BLaER1 treated with 17β-estradiol and CSF1 and Interleukin-3, amounts not matched to agents 10 nM and 100 nM (cell line): ENCODE results near the gene APBB1IP.

ENCODE experiments used
- H3K27ac ChIP-seq, 11 experiments: shearing (Covaris generic); formaldehyde crosslinking; 2 replicates each; pipeline ENCODE4 v1.8.1; 2022
- H3K27me3 ChIP-seq, 11 experiments: shearing (Covaris generic); formaldehyde crosslinking; 2 replicates each; pipeline ENCODE4 v1.8.1; 2022
- H3K36me3 ChIP-seq, 11 experiments: shearing (Covaris generic); formaldehyde crosslinking; 2 replicates each; pipeline ENCODE4 v1.8.1; 2022
- H3K4me1 ChIP-seq, 10 experiments: shearing (Covaris generic); formaldehyde crosslinking; 2 replicates each; pipeline ENCODE4 v1.8.1; 2022
- H3K4me2 ChIP-seq, 11 experiments: shearing (Covaris generic); formaldehyde crosslinking; 2 replicates each; pipeline ENCODE4 v1.8.1; 2022
- H3K4me3 ChIP-seq, 10 experiments: shearing (Covaris generic); formaldehyde crosslinking; 2 replicates each; pipeline ENCODE4 v1.8.1; 2022
- H3K9ac ChIP-seq, 11 experiments: shearing (Covaris generic); formaldehyde crosslinking; 2 replicates each; pipeline ENCODE4 v1.8.1; 2022
- H3K9me3 ChIP-seq, 11 experiments: shearing (Covaris generic); formaldehyde crosslinking; replicated peaks in 1 of 11; 2 replicates each; pipeline ENCODE4 v1.8.1; 2022
- H4K20me1 ChIP-seq, 11 experiments: shearing (Covaris generic); formaldehyde crosslinking; 2 replicates each; pipeline ENCODE4 v1.8.1; 2022
- Cebpa-rat ChIP-seq, 11 experiments: shearing (Covaris generic); IDR thresholded peaks; 2 replicates each; pipeline ENCODE4 v1.8.1; 2022

The APBB1IP gene

DNA sequence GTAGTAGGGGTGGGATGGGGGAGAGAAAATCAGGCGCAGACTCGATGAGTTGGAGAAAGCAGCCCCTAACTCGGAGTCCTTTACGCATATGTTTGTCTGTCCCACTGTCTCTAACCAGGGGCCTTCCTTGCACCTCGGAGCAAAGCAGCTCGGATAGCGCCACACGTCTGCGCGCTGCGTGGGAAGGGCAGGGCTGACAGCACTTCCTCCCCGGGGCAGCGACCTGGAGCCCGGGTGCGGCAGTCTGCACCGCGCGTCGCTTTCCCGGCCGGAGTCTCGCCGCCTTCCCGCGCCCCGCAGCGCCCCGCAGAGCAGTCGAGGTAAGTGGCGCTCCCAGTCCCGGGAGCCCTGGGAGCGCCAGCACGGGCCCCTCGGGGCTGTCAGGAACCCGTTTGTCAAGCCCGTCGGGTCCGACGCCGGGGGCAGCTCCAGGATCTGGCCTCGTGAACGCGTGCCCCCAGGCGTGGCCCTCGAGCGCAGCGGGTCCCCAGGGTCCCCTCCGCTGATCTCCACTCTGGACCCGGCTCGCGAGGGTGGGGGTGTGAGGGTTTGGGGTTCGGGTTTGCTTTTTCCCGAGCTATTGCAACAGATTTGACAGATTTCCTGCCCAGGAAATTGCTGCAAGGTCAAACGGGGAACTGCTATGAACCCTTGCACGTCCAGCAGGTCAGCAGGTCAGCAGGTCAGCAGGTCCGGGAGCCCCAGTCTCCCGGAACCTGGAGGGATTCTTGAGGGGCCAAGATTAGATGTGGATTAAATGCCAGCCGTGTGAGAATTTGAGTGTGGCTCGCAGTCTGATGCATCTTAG lies 597 bp downstream of the APBB1IP start:
- Histone ChIP-seq H3K27me3 (no peaks in the 10 kb centered on the region), H3K36me3 (peaks cover 27 to 51% (median 35%) of the 10 kb centered on the region in 11 experiments), H3K4me1 (peaks cover 55 to 65% (median 62%) of the 10 kb centered on the region in 10 experiments), H3K27ac (peak overlapping the region; percentile 99 to 100 (median 100)), H3K4me3 (peak overlapping the region; percentile 78 to 99 (median 92)), H3K9me3 (peaks cover 0 to 21% (median 14%) of the 10 kb centered on the region in 11 experiments; a peak in 13 of 22 replicates), H3K4me2 (peak overlapping the region; percentile 44 to 100 (median 92)), H3K9ac (peak overlapping the region; percentile 99 to 100 (median 100)), H4K20me1 (peaks cover 0 to 31% (median 14%) of the 10 kb centered on the region in 11 experiments; a peak in 16 of 22 replicates)
- peak in 9 of 11 experiments; percentile 15 to 75 (median 41); a peak in 7 of 22 replicates for TF ChIP-seq Cebpa-rat (IDR thresholded peaks at IDR 0.05)

DNA sequence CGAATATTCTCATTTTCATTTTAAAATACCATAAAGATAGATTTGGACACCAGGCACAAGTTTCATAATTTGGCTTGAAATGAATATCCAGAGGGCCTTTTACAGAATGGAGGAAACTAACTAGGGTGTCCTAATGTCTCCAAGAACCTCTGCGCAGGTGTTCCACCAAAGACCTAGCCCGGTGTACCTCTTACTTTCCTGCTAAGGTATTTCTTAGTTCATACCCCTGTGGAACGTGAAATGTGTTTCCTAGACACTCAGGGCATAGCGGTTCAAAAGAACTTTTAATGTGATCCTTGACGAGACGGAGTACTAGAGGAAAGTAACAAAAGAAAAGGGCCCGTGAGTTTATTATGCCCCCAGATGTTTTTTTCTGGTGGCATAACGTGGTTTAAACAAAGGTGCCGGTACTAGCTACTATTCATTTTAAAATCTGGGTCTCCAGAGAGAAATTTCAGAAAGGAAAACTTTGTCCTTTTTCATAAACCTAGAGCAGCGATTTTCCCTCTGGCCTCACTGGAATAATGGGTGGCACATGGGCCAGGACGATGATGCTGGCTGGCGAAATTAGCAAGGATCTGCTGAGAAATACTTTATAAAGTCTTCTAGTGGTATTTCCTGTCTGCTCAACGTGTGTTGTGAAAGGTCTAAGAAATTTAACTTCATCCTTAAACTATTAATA lies 1.4 kb downstream of the APBB1IP start:
- Histone ChIP-seq H3K4me2 (peak overlapping the region; percentile 44 to 100 (median 92)), H3K9me3 (peaks cover 0 to 21% (median 10%) of the 10 kb centered on the region in 11 experiments; a peak in 13 of 22 replicates), H3K36me3 (peaks cover 35 to 59% (median 43%) of the 10 kb centered on the region in 11 experiments), H3K4me1 (peaks cover 55 to 65% (median 61%) of the 10 kb centered on the region in 10 experiments), H3K27ac (peak overlapping the region; percentile 99 to 100 (median 100)), H3K9ac (peak overlapping the region; percentile 99 to 100 (median 100)), H3K4me3 (peak overlapping the region; percentile 78 to 99 (median 92)), H4K20me1 (peaks cover 0 to 39% (median 22%) of the 10 kb centered on the region in 11 experiments; a peak in 17 of 22 replicates), H3K27me3 (no peaks in the 10 kb centered on the region)
- no peak for TF ChIP-seq Cebpa-rat (IDR thresholded peaks at IDR 0.05)

DNA sequence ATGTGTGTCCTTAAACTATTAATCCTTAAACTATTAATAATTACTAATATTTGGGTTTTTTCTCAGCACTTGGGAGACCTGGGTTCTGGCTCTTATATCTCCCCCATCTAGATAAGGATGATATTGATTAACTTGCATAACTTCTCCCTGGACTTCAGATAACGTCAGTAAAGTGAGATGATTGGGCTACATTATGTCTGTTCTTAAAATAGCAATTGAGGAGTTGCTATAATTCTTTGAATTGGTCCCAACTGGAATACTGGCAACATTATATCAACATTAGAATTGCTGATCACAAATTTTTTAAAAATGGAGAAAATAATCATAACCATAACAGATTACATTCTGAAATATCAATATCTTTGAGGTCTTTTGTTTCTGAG lies 1.9 kb downstream of the APBB1IP start:
- H3K36me3 ChIP-seq = peaks cover 37 to 64% (median 48%) of the 10 kb centered on the region in 11 experiments
- peak overlapping the region; percentile 99 to 100 (median 100) for H3K27ac ChIP-seq
- H3K4me3 ChIP-seq = peak overlapping the region; percentile 78 to 99 (median 92)
- H3K27me3 ChIP-seq = no peaks in the 10 kb centered on the region
- peaks cover 0 to 18% (median 5%) of the 10 kb centered on the region in 11 experiments; a peak in 10 of 22 replicates for H3K9me3 ChIP-seq
- peaks cover 0 to 45% (median 28%) of the 10 kb centered on the region in 11 experiments; a peak in 17 of 22 replicates for H4K20me1 ChIP-seq
- H3K4me1 ChIP-seq = peaks cover 54 to 65% (median 59%) of the 10 kb centered on the region in 10 experiments
- no peak for TF ChIP-seq Cebpa-rat (IDR thresholded peaks at IDR 0.05)
- H3K4me2 ChIP-seq = peak overlapping the region; percentile 44 to 100 (median 92)
- peak overlapping the region; percentile 99 to 100 (median 100) for H3K9ac ChIP-seq

DNA sequence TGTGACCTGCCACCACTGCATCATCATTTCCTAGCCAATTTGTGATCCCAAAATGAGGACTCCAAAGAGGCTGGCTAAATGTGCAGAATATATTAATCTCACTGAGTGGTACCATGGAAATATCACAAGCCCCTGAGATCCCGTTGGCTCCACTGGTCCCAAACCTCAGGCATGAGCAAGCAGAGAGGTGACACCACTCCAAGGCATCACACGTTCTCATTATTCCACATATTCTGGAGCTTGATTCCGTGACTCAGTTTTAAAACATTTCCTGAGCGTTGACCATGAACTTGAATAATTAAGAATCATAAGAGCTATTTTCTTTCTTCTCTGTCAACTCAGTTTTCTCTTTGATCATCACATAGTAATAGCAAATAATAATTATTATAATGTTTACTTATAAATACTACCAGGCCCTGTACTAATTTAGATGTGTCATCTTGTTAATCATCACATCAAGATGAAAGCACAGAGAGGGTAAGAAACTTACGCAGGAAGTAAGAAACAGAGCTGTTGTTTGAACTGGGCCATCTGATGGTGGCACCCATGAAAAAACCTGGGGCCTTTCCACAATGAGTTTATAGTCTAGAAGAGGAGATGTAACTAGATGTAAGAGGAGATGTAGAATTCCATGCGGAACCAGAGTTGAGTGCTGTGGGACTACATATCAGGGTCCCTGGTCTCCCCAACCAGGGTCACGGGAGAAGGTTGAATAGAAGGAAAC lies 3.5 kb downstream of the APBB1IP start:
- TF ChIP-seq Cebpa-rat (IDR thresholded peaks at IDR 0.05) = no peak
- peaks cover 9 to 60% (median 43%) of the 10 kb centered on the region in 11 experiments; a peak in 21 of 22 replicates for H4K20me1 ChIP-seq
- H3K4me1 ChIP-seq = peaks cover 52 to 65% (median 59%) of the 10 kb centered on the region in 10 experiments
- peaks cover 0 to 16% (median 4%) of the 10 kb centered on the region in 11 experiments; a peak in 8 of 22 replicates for H3K9me3 ChIP-seq
- peak overlapping the region; percentile 78 to 99 (median 92) for H3K4me3 ChIP-seq
- H3K27me3 ChIP-seq = no peaks in the 10 kb centered on the region
- peaks cover 53 to 80% (median 63%) of the 10 kb centered on the region in 11 experiments for H3K36me3 ChIP-seq
- H3K4me2 ChIP-seq = peak overlapping the region; percentile 91 to 100 (median 97)
- peak overlapping the region; percentile 99 to 100 (median 100) for H3K9ac ChIP-seq
- H3K27ac ChIP-seq = peak overlapping the region; percentile 99 to 100 (median 100); a peak in 21 of 22 replicates

DNA sequence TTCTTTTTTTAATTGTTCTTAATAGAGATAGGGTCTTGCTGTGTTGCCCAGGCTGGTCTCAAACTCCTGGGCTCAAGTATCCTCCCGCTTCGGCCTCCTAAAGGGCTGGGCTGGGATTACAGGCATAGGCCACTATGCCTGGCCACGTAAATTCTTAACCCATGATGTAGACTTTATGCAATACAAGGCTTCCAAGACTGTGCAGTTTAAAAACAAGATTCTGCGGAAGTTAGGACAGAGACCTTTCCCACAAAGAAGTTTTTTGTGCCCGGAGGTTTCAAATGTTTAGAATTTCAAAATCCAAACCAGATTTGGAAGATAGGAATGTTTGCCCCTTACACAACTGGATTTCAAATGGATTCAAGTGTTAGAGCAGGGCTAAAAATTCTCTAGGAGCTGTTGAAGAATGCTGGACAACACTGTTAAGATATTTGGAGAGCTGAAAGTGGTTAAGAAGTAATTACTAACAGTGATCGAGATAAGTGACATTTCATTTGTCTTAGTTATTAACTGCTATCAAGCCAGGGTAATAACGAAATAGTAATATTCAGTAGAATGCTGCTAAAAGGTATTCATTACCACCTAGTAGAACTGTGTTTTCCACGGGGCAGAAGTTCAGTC lies 7.4 kb downstream of the APBB1IP start:
- peaks cover 44 to 99% (median 82%) of the 10 kb centered on the region in 11 experiments for H4K20me1 ChIP-seq
- H3K36me3 ChIP-seq = peaks cover 72 to 99% (median 92%) of the 10 kb centered on the region in 11 experiments
- peak overlapping the region in 2 of 10 experiments; percentile 13 to 50; a peak in 3 of 20 replicates for H3K4me3 ChIP-seq
- H3K27me3 ChIP-seq = no peaks in the 10 kb centered on the region
- no peak for TF ChIP-seq Cebpa-rat (IDR thresholded peaks at IDR 0.05)
- peaks cover 79 to 94% (median 85%) of the 10 kb centered on the region in 10 experiments for H3K4me1 ChIP-seq
- peak overlapping the region in 9 of 11 experiments; percentile 26 to 78 (median 55); a peak in 16 of 22 replicates for H3K27ac ChIP-seq
- H3K4me2 ChIP-seq = peak overlapping the region; percentile 19 to 100 (median 87); a peak in 20 of 22 replicates
- peaks cover 0 to 16% (median 4%) of the 10 kb centered on the region in 11 experiments; a peak in 8 of 22 replicates for H3K9me3 ChIP-seq
- H3K9ac ChIP-seq = peak overlapping the region in 3 of 11 experiments; percentile 1 to 29 (median 8); a peak in 2 of 22 replicates

DNA sequence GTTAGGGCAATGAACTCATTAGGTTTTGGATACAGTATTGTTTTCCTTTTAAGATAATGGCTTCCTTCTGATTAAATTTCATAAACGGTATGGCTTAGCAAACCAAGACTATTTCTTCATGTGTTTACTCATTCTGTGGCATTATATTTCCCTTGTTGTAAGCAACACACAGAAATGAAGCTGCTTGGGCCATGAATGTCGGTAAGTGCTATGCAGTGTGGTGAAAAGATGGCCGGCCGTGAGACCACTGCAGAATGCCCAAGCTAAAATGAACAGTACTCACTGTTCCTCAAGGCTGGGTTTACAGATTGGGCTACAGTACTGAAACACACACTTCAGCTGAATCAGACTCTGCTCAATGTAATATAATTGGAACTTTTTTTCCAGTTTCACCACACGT lies 8.1 kb downstream of the APBB1IP start:
- TF ChIP-seq Cebpa-rat (IDR thresholded peaks at IDR 0.05) = no peak
- peaks cover 51 to 100% (median 89%) of the 10 kb centered on the region in 11 experiments for H4K20me1 ChIP-seq
- H3K4me3 ChIP-seq = peak overlapping the region in 6 of 10 experiments; percentile 12 to 50 (median 29); a peak in 6 of 20 replicates
- no peaks in the 10 kb centered on the region for H3K27me3 ChIP-seq
- peak overlapping the region in 9 of 11 experiments; percentile 26 to 78 (median 55); a peak in 18 of 22 replicates for H3K27ac ChIP-seq
- H3K9ac ChIP-seq = peak overlapping the region in 6 of 11 experiments; percentile 1 to 39 (median 26); a peak in 5 of 22 replicates
- H3K4me2 ChIP-seq = peak overlapping the region; percentile 19 to 100 (median 87)
- peaks cover 0 to 20% (median 4%) of the 10 kb centered on the region in 11 experiments; a peak in 8 of 22 replicates for H3K9me3 ChIP-seq
- peaks cover 75 to 99% (median 92%) of the 10 kb centered on the region in 11 experiments for H3K36me3 ChIP-seq
- peaks cover 84 to 98% (median 89%) of the 10 kb centered on the region in 10 experiments for H3K4me1 ChIP-seq

DNA sequence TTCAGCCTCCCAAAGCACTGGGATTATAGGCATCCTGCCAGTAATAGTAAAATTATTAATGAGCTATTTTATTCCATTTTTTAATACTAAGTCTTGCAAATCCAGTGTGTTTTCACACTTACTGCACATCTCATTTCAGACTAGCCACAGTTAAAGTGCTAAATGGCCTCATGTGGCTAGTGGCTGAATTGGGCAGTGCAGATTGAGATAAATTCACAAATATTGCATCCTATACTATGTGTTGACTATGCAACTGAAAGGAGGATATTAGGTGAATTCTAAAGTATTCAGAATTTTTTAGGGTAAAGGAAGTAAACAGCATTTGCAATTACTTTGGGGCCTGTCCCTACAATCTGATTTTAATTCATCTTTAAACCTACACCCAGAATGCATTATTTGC lies 10.2 kb downstream of the APBB1IP start:
- Histone ChIP-seq H3K36me3 (peaks cover 70 to 99% (median 93%) of the 10 kb centered on the region in 11 experiments), H3K4me1 (peaks cover 70 to 99% (median 79%) of the 10 kb centered on the region in 10 experiments), H3K27me3 (no peaks in the 10 kb centered on the region), H3K4me3 (peak overlapping the region in 9 of 10 experiments; percentile 5 to 54 (median 36); a peak in 16 of 20 replicates), H3K9ac (peak overlapping the region in 9 of 11 experiments; percentile 4 to 68 (median 38); a peak in 16 of 22 replicates), H4K20me1 (peaks cover 72 to 100% (median 98%) of the 10 kb centered on the region in 11 experiments), H3K4me2 (peak overlapping the region; percentile 67 to 100 (median 87)), H3K9me3 (peaks cover 0 to 28% (median 0%) of the 10 kb centered on the region in 11 experiments; a peak in 8 of 22 replicates), H3K27ac (peak overlapping the region in 10 of 11 experiments; percentile 55 to 78 (median 68); a peak in 21 of 22 replicates)
- TF ChIP-seq Cebpa-rat (IDR thresholded peaks at IDR 0.05) = no peak
